ENCODE data around the gene KRT12.
"Not testable (repeated sequence)": the region's sequence is repeated elsewhere in the genome, so short reads cannot be mapped to it uniquely, and the experiment has no call there.

The KRT12 gene

DNA sequence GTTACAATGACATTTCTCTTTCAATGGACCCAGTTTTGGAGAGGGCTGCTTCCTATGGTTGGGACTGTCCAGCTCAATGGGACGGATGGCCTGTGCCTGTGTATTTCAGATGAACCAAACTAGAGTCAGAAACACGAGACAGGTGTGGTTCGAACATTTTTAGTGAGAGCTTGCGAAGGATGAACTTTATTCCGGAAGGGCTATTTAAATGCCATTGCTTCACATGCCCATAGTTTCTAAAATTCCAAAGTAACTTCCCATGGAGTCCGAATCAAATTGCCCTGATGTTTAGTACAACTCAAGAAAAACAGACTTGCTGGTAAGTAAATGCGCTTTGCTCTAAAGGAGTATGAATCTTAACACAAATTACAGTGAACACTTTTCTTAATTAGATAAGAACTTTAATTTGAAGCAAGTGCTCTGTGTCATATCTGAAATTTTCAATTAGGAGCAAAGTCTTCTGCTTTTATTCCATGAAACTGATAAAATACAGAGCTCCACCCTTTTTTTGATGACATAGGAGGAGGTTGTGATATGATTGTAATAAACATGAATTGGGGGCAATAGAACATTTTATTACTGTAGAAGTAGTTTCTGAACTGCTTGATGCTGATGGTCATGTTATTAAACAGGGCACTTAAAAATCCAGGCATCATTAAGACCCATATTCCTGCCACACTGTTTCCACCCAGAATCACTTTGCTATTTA, 16.8 kb upstream of the KRT12 start:
- DNase-seq (ENCODE audit: low spot score): no peak

DNA sequence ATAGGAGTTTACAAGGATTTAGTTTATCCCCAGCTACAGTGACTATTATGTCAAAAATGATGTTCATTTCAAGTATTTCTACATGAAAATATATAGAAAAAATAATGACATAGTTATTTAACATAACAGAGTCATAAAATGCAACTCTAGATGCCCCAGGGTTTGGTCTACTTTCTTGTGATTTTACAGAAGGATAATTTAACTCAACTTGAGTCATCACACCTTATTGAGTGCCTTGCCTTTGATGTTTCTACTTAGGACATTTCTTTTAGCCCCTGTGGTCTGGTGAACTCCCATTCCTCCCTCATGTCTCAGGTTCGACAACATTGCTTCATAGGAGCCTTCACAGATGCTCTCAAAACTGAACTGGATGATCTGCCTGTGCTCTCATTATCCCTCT, 16.0 kb upstream of the KRT12 start:
- no peak for DNase-seq (ENCODE audit: low spot score)

GRCh38 chr17:40879026-40879425, 12.0 kb upstream of the KRT12 start:
- no peak for DNase-seq (ENCODE audit: low spot score)

GRCh38 chr17:40878044-40878443, 11.0 kb upstream of the KRT12 start:
- DNase-seq (ENCODE audit: low spot score): no peak

DNA sequence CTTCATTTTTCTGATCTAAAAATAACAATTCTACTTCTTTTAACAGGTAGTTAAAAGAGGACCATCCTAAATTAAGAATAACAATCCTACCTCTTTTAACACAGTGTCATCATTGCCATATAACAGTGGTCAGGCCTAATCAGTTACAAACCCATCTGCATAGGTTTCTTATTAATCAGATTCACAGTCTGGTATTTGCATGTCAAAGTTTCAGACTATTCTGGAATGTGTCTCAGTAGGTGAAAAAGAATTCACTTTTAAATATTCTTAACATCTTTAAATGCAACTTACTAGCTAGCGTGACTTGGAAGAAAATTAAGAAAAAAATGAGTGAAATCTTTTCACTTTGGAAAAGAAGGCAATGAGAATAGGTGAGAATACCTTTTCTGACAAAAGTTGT, 6.8 kb upstream of the KRT12 start:
- no peak for DNase-seq (ENCODE audit: low spot score)

DNA sequence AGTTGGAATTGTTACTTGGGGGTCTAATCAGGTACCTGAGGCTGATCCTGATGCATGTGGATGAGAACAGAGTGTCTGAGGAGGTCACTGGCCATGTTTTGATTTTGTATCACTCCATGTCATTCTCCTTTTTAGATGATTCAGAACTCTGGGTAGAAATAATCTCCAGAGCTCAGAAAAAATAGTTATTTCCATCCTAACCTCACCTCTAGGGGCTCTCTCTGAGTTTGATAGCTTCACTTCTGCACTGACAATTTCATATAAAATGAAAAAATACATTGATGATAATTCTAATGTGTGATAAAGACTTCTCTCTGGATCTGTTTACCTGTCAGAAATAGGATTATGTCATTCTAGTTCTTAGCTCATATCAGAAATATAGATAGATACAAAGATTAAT, 6.2 kb upstream of the KRT12 start:
- DNase-seq (ENCODE audit: low spot score): no peak

GRCh38 chr17:40872416-40872815, 5.4 kb upstream of the KRT12 start:
- DNase-seq (ENCODE audit: low spot score): no peak

GRCh38 chr17:40871316-40871715, 4.3 kb upstream of the KRT12 start:
- no peak for DNase-seq (ENCODE audit: low spot score)

DNA sequence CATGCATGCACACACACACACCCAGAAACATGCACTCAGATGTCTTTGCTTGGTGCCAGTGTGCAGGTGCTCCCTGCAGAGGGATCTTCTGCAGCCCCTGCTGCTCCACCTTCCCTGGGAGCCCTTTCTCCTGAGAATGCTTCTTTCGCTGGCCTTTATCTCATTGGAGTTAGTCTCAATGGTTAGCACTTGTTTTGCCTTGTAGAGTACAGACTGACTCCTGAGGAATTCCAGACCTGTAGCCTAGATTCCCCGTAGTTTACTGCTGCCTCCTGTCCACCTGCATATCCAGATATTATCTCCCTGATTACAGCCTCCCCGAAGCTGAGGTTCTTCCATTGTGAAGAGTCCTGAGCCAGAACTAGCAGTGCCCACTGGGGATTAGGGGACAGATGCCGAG, 3.1 kb upstream of the KRT12 start:
- DNase-seq (ENCODE audit: low spot score): no peak

DNA sequence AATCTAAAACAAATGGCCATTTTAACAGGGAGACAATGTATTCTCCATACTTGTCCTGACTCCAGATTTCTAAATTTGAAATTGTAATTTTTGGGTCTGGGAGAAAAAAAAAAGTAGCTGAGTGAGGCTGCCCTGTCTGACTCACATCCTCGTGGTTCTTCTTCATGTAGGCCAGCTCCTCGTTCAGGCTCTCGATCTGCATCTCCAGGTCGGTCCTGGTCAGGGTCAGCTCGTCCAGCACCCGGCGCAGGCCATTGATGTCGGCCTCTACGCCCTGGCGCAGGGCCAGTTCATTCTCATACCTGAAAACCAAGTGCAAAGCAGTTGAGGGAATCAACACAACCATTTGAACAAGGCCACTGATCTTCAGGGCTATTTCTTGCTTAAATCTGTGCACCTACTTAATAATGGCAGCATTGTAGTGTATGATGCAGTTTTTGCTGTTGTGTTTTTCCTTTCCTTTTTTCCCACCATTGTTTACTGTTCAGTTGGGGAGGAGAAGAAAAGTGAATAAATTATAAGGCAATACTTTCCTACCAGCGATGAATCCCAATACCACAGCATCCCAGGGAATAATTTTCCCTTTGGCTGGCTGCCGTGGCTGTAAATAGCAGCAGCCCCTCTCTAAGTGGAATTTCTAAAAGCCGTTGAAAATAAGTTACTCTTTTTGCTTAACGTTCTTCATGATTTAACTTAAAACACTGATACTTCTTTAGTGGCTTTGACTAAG, 2.2 kb downstream of the KRT12 start:
- DNase-seq (ENCODE audit: low spot score): no peak

DNA sequence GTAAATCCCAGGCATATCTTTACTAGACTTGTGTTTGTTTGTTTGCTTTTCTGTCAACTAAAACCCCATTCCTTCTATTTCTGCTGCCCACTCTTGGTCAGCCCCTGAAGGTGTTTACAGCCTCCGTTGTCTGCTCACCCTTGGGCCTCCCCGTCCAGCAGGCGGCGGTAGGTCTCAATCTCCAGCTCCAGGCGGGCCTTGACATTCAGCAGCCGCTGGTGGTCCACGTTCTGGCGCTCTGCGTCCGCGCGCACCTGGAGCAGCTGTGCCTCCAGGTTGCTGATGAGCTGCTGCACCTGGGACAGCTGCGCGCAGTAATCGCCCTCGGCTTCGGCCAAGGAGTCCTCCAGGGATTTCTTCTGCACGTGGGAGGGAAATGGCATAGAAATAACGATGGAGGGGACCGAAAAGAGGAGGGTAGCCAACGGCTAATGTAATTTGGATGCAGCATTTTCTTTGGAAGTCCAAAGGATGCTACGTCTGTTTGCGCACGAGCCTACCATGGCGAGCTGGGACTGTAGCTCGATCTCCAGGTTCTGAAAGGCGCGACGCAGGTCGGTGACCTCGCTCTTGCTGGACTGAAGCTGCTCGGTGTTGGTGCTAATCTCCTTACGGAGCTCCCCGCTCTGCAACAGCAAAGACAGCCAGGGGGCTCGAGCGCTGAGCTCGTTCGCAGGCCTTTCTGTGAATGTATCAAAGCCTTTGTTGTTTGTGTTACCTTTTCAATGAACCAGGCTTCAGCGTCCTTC, 3.9 kb downstream of the KRT12 start:
- DNase-seq (ENCODE audit: low spot score): no peak

GRCh38 chr17:40859536-40859935, 7.5 kb downstream of the KRT12 start:
- DNase-seq (ENCODE audit: low spot score): no peak

DNA sequence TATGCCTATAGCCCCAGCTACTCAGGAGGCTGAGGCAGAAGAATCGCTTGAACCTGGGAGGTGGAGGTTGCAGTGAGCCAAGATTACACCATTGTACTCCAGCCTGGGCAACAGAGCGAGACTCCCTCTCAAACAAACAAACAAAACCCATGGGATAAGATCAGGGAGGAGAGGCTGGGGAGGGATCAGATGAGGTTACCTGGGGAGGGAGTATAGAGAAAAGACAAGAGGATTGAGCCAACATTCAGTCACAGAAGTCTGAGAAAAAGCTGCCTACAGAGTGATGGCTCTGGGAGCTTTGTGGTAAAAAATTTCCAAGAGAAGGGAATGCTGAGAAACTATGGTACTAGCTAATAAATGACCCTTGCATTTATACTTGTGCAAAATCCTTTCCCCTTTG, 8.4 kb downstream of the KRT12 start:
- DNase-seq (ENCODE audit: low spot score): not testable (repeated sequence)

DNA sequence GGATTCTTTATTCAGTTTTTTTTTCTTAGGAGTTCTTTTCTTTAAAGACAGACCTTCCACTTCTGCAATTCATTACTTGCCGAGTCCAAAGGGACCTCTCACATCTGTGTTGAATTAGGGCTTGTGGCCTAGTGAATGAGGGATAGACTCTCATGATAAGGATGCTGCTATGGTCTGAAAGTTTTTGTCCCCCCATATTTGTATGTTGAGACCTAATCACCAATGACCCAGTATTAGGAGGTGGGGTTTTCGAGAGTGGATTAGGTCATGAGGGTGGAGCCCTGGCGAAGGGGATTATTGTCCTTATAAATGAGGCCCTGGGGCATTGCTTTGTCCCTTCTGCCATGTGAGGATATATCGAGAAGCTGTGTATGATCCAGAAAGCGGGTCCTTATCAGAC, 9.5 kb downstream of the KRT12 start:
- no peak for DNase-seq (ENCODE audit: low spot score)

DNA sequence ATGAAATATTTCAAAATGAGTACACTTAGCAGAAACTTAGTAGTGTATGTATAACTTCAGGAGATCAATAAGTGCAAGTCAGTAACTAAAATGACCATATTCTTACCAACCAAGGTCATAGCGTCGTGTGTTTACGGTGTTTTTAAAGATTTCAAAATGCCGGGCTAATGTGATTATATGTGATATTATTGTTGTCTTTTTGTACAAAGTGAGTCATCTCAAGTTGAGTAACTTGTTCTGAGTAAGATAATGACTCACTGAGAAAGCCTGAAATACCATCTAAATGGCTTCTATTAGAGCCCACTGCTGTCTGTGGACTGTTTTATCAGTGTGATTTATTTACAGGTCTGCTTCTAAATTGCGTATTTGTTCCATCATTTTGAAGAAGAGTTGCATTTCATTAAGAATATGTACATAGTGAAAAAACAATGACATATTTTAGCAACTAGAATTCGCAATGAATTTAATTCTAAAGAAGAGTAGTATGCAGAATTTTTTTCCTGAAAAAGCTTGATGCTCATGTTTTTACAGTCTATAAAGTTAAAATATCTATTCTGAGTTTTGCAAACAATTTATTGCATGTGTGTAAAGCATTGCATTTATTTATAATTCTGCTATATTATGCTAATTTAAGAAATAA, 12.7 kb downstream of the KRT12 start:
- DNase-seq (ENCODE audit: low spot score): peak; percentile 15

DNA sequence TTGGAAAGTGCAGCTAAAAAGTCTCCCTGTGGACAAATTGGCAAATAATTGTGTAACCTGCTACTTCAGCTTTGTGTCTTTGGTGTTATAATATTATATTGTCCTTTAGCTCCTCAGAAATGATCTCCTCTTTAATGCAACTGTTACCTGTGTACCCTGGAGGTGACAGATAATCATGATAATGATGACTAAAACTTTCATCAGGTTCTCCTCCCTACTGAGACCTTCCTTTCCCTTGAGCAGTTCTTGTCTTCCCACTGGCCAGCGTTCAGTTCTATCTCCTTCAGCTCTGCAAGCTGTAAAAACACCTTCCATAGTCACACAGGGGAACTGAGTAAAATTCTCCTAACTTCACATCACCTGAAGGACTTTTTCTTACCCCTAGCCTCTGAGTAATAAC, 14.7 kb downstream of the KRT12 start:
- DNase-seq (ENCODE audit: low spot score): no peak

- no peak for DNase-seq (ENCODE audit: low spot score)
Observed at GRCh38 chr17:40850293-40850972, 16.6 kb downstream of the KRT12 start.

GRCh38 chr17:40849723-40850122, 17.3 kb downstream of the KRT12 start:
- DNase-seq (ENCODE audit: low spot score): no peak

DNA sequence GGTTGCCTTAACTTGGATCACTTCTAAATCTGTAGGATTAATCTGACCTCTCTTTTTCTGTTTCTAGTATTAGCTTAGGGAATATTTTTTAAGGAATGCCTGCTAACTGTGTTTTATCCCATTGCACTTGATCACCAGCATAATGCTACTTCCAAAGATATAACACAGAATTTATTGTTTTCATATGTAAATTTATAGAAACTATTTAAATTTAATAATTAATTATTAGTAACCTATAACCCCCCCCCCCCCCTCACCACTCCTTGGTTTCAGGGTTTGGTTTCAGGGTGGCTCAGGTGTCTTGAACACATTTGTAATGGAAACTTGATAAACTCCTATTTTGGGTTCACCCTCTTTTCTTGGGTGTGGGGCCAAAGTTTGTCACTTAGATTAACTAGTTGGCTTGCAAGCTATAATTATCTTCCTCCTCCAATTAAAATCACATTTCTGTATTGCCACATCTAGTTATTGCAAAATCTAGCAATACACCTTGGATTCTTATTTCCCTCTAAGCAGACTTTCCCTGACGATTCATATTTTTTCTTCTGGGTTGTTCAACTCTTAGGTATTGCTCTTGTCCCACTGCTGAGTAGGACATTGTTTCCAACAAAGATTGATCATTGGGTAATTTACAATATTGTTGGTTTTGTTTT, 18.3 kb downstream of the KRT12 start:
- no peak for DNase-seq (ENCODE audit: low spot score)

- no peak for DNase-seq (ENCODE audit: low spot score)
Observed at GRCh38 chr17:40846515-40847144, 20.4 kb downstream of the KRT12 start.

GRCh38 chr17:40844671-40845107, 22.3 kb downstream of the KRT12 start:
- DNase-seq (ENCODE audit: low spot score): no peak

Measured in HuH-7.5 (cell line).